Spleen (tissue), 11 donors: ENCODE results near the gene DNAAF3. TPM values are rescaled to one million over a fixed set of nuclear protein-coding genes. Genes with fewer than 3 reads are reported as not detected.
"Not testable (repeated sequence)": the region's sequence is repeated elsewhere in the genome, so short reads cannot be mapped to it uniquely, and the experiment has no call there.

Source experiments
- DNase-seq: peaks from one replicate; pipeline ENCODE4 v3.0.0-alpha.2; 2020
- H3K27ac ChIP-seq, 8 donors: fragments of 200-600 bp; sonication (generic) in 7 of 8; 1 replicate in 4 of 8; 2 replicates in 4 of 8; pipeline versions ENCODE4 v1.5.0 to v1.8.0; 2016 to 2021; ENCODE audit warnings: inconsistent platforms in 4 of 8, mild to moderate bottlenecking in 4 of 8, moderate library complexity in 1 of 8
- H3K27me3 ChIP-seq, 7 donors: fragments of 200-600 bp; sonication (generic) in 6 of 7; replicated peaks in 1 of 7; 1 replicate in 4 of 7; 2 replicates in 3 of 7; pipeline versions ENCODE4 v1.5.0 to v1.8.0; 2016 to 2021; ENCODE audit warnings: inconsistent platforms in 3 of 7, mild to moderate bottlenecking in 1 of 7
- H3K36me3 ChIP-seq, 6 donors: fragments of 200-600 bp; sonication (generic) in 5 of 6; 1 replicate in 4 of 6; 2 replicates in 2 of 6; pipeline versions ENCODE4 v1.5.0 to v1.8.0; 2016 to 2021; ENCODE audit warnings: inconsistent platforms in 2 of 6
- H3K4me1 ChIP-seq, 6 donors: fragments of 200-600 bp; sonication (generic) in 5 of 6; 1 replicate in 3 of 6; 2 replicates in 3 of 6; pipeline versions ENCODE4 v1.5.0 to v1.8.0; 2016 to 2021; ENCODE audit warnings: inconsistent platforms in 3 of 6
- H3K4me3 ChIP-seq, 8 donors: fragments of 200-600 bp; sonication (generic) in 7 of 8; 1 replicate in 4 of 8; 2 replicates in 4 of 8; pipeline versions ENCODE4 v1.5.0 to v1.8.0; 2016 to 2021; ENCODE audit warnings: inconsistent platforms in 4 of 8, mild to moderate bottlenecking in 4 of 8, moderate library complexity in 2 of 8
- H3K9me3 ChIP-seq, 8 donors: fragments of 200-600 bp; sonication (generic) in 7 of 8; 1 replicate in 4 of 8; 2 replicates in 4 of 8; pipeline versions ENCODE4 v1.5.0 to v1.8.0; 2016 to 2021; ENCODE audit warnings: inconsistent platforms in 4 of 8
- CTCF ChIP-seq, 11 experiments: fragments of 200-600 bp in 7 of 11; fragments of 450-650 bp in 4 of 11; sonication (generic) in 4 of 11; IDR thresholded peaks in 8 of 11; conservative IDR thresholded peaks in 3 of 11; 1 replicate in 7 of 11; 2 replicates in 4 of 11; pipeline versions ENCODE4 v1.4.0 to v1.8.0; 2016 to 2021; ENCODE audit warnings: antibody characterized with exemption in 11 of 11, inconsistent platforms in 4 of 11, mild to moderate bottlenecking in 1 of 11
- POLR2A ChIP-seq, 3 donors: fragments of 450-650 bp; IDR thresholded peaks; one replicate each; pipeline ENCODE4 v1.5.1; 2017; ENCODE audit warnings: antibody characterized with exemption in 3 of 3, mild to moderate bottlenecking in 1 of 3
- POLR2AphosphoS5 ChIP-seq, 3 donors: sonication (generic); formaldehyde crosslinking; IDR thresholded peaks; one replicate each; pipeline ENCODE4 v1.5.1; 2017; ENCODE audit warnings: antibody characterized with exemption in 3 of 3
- WGBS, 5 donors: extraction: QIAGEN DNeasy Blood & Tissue Kit in 3 of 5; methylation state at CpG; one replicate each; pipeline versions ENCODE4 v1.1.5 to v1.1.7; 2013 to 2018; 5-methylcytosine and 5-hydroxymethylcytosine counted together
- intact Hi-C: fragments of 100-400 bp; cut with DNase I; formaldehyde crosslinking; loops from one replicate; pipeline ENCODE4 v1.15.0; 2023; ENCODE audit warnings: low total_unique reads
- polyA plus RNA-seq, 3 donors: library from polyadenylated mRNA; stranded (reverse); fragments of 200-250 nt; gene quantifications; one replicate each; pipeline ENCODE4 v1.2.1, GENCODE V29; 2013
- total RNA-seq, 7 donors: library from RNA; depleted of rRNA in 3 of 7; stranded (reverse); fragments of >200 nt in 3 of 7; fragmentation: NEBNext Ultra II Directional in 4 of 7; extraction: Animal tissue kit (Norgen Biotek cat#: 25700) in 4 of 7; gene quantifications; one replicate each; pipeline versions ENCODE4 v1.1.0 to v1.2.1, GENCODE V29; 2016 to 2021
- donor health status: healthy with polysubstance abuse.
- donor health status: DM: no; HTN: no; CAD: no; lungs with moderate emphysema.
- donor health status: DM: no; HTN: no; CAD: no.
- donor health status: Bipolar disorder and iron deficiency.
- donor health status: healthy.
- donor health status: DM: no; HTN: no; CAD: no.
- donor health status: DM: yes; HTN: yes; CAD: no.

The DNAAF3 gene
- total and polyA plus RNA-seq, 10 donors, result 0.28 to 1.1 (median 0.69) TPM; not detected in 2

GRCh38 chr19:55202199-55202598 lies 35.8 kb upstream of the DNAAF3 start:
- H3K27ac ChIP-seq, H3K9me3 ChIP-seq, H3K4me3 ChIP-seq, DNase-seq, intact Hi-C loops: not testable (repeated sequence)
- WGBS, 5 donors, result 59 to 71% (median 62%) methylated on average over 9 to 10 of the region's 10 CpGs
- peak in 1 of 11 experiments; percentile 27 for TF ChIP-seq CTCF (IDR thresholded peaks at IDR 0.05 in 8 of 11, conservative IDR thresholded peaks at IDR 0.05 in 3 of 11)
- peaks cover 0 to 54% (median 0%) of the 10 kb centered on the region in 6 donors for H3K36me3 ChIP-seq
- peaks cover 0 to 39% (median 12%) of the 10 kb centered on the region in 6 donors for H3K4me1 ChIP-seq
- H3K27me3 ChIP-seq, result peaks cover 0 to 50% (median 0%) of the 10 kb centered on the region in 7 donors

GRCh38 chr19:55199620-55200204 lies 33.3 kb upstream of the DNAAF3 start:
- WGBS, 5 donors, result 55 to 68% (median 64%) methylated on average over 5 of the region's 5 CpGs
- no peaks in the 10 kb centered on the region for H3K9me3 ChIP-seq
- no peak for TF ChIP-seq CTCF (IDR thresholded peaks at IDR 0.05 in 8 of 11, conservative IDR thresholded peaks at IDR 0.05 in 3 of 11)
- no peak for TF ChIP-seq POLR2AphosphoS5 (IDR thresholded peaks at IDR 0.05)
- TF ChIP-seq POLR2A (IDR thresholded peaks at IDR 0.05), result no peak
- H3K27ac ChIP-seq, result peak overlapping the region in 6 of 8 donors; percentile 20 to 67 (median 53)
- H3K27me3 ChIP-seq, result peaks cover 0 to 31% (median 0%) of the 10 kb centered on the region in 7 donors
- peaks cover 0 to 69% (median 0%) of the 10 kb centered on the region in 6 donors for H3K36me3 ChIP-seq
- DNase-seq, result no peak
- H3K4me1 ChIP-seq, result peaks cover 0 to 24% (median 10%) of the 10 kb centered on the region in 6 donors
- intact Hi-C loops, result no loop called here
- H3K4me3 ChIP-seq, result no peak overlapping the region

GRCh38 chr19:55198651-55199050 lies 32.2 kb upstream of the DNAAF3 start:
- TF ChIP-seq POLR2AphosphoS5 (IDR thresholded peaks at IDR 0.05) (peak in 2 of 3 donors; percentile 42 to 63), CTCF (IDR thresholded peaks at IDR 0.05 in 8 of 11, conservative IDR thresholded peaks at IDR 0.05 in 3 of 11) (no peak), POLR2A (IDR thresholded peaks at IDR 0.05) (no peak)
- peak overlapping the region in 5 of 8 donors; percentile 44 to 67 (median 62) for H3K27ac ChIP-seq
- intact Hi-C loops, result no loop called here
- H3K9me3 ChIP-seq, result no peaks in the 10 kb centered on the region
- H3K4me3 ChIP-seq, result no peak overlapping the region
- H3K36me3 ChIP-seq, result peaks cover 0 to 80% (median 0%) of the 10 kb centered on the region in 6 donors
- H3K4me1 ChIP-seq, result peaks cover 0 to 24% (median 7%) of the 10 kb centered on the region in 6 donors
- 38 to 79% (median 58%) methylated on average over 4 to 5 of the region's 5 CpGs for WGBS, 5 donors
- no peak for DNase-seq
- H3K27me3 ChIP-seq, result peaks cover 0 to 30% (median 0%) of the 10 kb centered on the region in 7 donors

GRCh38 chr19:55197528-55197927 lies 31.1 kb upstream of the DNAAF3 start:
- H3K4me3 ChIP-seq, result no peak overlapping the region
- no peak for DNase-seq
- H3K9me3 ChIP-seq, result no peaks in the 10 kb centered on the region
- WGBS, 5 donors, result 48 to 67% (median 60%) methylated on average over 4 of the region's 4 CpGs
- peaks cover 0 to 21% (median 6%) of the 10 kb centered on the region in 6 donors for H3K4me1 ChIP-seq
- peak overlapping the region in 1 of 8 donors; percentile 63 for H3K27ac ChIP-seq
- peaks cover 0 to 89% (median 0%) of the 10 kb centered on the region in 6 donors for H3K36me3 ChIP-seq
- intact Hi-C loops, result no loop called here
- peaks cover 0 to 41% (median 0%) of the 10 kb centered on the region in 7 donors for H3K27me3 ChIP-seq
- no peak for TF ChIP-seq CTCF (IDR thresholded peaks at IDR 0.05 in 8 of 11, conservative IDR thresholded peaks at IDR 0.05 in 3 of 11)
- no peak for TF ChIP-seq POLR2A (IDR thresholded peaks at IDR 0.05)
- no peak for TF ChIP-seq POLR2AphosphoS5 (IDR thresholded peaks at IDR 0.05)
